ENCODE measurements around the gene OBP2A.
"Not testable (repeated sequence)": the region's sequence is repeated elsewhere in the genome, so short reads cannot be mapped to it uniquely, and the experiment has no call there.

OBP2A gene

DNA sequence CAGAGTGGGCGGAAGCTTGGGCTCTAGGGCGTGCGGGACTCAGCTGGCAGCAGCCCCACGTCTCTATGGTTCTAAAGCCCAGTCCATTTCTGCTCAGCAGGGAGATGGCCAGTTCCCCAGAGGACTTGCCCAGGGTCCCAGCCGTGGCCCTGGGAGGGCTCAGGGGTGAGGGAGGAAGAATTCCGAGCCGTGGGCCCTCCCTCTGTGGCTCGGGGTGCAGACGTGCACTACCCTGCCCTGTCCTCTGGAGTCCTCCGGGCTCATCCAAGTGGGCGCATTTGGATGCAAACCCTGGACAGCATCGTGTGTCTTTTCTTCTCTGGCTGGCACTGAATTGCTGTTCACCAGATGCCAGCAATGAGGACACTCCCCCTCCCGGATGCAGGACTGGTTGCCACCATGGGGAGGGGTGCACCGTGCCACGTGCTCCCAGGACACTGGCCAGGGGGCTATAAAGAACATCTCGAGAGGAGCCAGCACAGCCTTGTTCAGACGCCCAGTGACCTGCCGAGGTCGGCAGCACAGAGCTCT is at the start of gene OBP2A:
Gene OBP2A, plus strand, starts transcription at position 481 of the 531 bp plus-strand sequence. CDS start 55 bp downstream, outside the sequence.
- DNase-seq (ENCODE audit: low spot score) = not testable (repeated sequence)

DNA sequence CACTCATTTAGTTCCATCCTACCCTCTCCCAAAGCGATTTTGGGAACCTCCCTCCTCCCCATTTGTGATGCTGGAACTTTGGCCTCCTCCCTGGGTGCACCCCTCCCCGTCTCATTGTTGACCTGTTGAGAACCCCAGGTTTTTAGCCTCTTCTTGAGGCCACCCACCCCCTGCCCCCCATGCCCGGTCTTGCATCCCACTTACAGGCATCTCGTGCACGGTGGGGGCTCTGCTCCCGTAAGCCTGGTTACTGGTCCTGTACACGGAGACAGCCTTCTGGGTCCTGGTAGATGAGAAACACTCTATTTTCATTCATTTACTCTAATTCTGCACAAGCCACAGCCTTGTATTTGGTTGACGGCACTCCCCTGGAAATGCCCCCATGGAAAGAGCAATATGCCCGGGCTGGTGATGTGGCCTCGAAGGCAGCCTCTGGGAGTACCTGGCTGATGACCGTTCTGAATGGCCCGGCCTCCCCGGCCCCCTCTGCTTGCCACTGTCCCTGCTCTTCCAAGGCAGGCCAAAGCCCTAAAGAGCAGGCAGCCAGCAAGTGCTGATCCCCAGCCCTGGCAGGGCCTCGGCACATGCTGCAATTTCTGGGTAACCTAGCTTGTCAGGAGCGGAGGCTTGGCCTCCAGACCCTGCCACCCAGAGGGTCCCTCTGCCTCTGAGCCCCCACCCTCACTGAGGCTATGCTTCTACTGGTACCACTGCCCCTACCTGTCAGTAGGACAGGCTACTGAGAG is 47.4 kb upstream of the OBP2A start:
- DNase-seq (ENCODE audit: low spot score) = no peak

- peak; percentile 87 for DNase-seq (ENCODE audit: low spot score)
Measured at GRCh38 chr9:135499326-135500070, 46.4 kb upstream of the OBP2A start.

- peak; percentile 42 for DNase-seq (ENCODE audit: low spot score)
Measured at GRCh38 chr9:135500071-135500524, 45.8 kb upstream of the OBP2A start.

DNA sequence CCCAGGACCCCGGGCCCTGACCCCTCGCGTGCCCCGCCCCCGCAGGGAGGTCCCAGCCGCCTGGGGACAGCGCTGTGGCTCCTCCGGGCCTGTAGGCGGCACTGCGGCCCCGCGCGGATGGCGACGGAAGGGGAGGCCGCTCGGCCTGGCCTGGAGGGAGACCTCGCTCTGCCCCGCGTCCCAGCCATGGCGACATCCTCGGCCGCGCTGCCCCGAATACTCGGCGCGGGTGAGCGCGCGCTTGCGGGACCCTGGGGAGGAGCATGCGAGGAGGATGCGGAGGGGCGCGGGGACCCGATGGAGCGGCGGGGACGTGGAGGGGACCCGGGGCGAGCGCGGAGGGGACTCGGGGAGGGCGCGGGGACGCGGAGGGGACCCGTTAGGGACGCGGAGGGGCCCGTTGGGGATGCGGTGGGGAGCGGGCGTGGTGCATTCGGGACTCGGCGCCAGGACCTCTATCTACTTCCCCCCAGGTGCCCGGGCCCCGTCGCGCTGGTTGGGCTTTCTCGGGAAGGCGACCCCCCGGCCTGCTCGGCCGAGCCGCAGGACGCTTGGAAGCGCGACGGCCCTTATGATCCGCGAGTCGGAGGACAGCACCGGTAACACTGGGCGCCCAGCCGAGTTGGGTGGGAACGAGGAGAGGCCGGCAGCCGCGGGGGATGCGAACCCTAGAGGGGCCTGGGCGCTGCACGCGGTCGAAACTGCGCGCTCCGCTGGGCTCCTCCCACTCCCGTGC is 45.2 kb upstream of the OBP2A start, which contains the start of gene MRPS2:
Gene MRPS2, plus strand, starts transcription at position 158 of the 736 bp plus-strand sequence. Its CDS starts 29 bp downstream, at position 187.
- DNase-seq (ENCODE audit: low spot score) = peak; percentile 80

DNA sequence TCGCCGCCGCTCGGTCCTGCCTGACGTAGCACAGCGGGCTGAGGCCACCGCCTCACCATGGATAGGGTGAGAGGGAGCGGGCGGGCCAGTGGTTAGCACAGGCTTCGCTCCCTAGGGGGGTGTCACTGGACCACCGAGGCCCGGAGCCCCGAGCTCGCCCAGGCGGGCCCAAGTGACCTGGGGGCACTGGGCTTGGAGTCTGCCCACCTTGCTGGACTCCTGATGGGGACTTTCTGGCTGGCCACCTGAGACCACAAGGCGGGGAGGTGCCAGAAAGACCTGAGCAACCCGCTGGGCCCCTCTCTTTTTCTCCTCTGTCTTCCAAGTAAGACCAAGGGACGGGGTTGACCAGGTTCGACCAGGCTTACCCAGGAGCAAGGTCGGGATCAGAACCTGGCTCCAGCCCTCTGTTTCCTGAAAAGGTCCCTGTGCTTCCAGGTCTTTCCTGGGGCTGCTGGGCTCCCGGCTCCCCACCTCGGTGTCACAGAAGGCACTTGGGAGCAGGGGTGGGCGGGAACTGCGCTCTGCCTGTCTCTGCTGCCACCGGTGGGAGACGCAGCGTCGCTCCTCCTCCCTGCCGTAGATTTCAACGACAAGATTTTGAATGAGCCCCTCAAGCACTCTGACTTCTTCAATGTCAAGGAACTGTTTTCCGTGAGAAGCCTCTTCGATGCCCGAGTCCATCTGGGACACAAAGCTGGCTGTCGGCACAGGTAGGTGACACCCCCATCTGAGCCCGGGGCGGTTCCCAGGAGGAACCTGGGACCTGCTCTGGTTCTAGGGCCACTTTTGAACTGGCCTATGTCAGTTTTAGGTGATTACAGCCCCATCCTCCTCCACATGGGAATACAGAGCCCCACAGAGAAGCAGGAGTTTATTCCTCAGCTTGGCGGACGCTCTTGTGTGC is 44.4 kb upstream of the OBP2A start:
- no peak for DNase-seq (ENCODE audit: low spot score)

GRCh38 chr9:135502168-135502872 is 43.6 kb upstream of the OBP2A start:
- DNase-seq (ENCODE audit: low spot score) = no peak

- no peak for DNase-seq (ENCODE audit: low spot score)
Measured at GRCh38 chr9:135502873-135503321, 43.0 kb upstream of the OBP2A start.

GRCh38 chr9:135503371-135504261 is 42.3 kb upstream of the OBP2A start:
- no peak for DNase-seq (ENCODE audit: low spot score)

DNA sequence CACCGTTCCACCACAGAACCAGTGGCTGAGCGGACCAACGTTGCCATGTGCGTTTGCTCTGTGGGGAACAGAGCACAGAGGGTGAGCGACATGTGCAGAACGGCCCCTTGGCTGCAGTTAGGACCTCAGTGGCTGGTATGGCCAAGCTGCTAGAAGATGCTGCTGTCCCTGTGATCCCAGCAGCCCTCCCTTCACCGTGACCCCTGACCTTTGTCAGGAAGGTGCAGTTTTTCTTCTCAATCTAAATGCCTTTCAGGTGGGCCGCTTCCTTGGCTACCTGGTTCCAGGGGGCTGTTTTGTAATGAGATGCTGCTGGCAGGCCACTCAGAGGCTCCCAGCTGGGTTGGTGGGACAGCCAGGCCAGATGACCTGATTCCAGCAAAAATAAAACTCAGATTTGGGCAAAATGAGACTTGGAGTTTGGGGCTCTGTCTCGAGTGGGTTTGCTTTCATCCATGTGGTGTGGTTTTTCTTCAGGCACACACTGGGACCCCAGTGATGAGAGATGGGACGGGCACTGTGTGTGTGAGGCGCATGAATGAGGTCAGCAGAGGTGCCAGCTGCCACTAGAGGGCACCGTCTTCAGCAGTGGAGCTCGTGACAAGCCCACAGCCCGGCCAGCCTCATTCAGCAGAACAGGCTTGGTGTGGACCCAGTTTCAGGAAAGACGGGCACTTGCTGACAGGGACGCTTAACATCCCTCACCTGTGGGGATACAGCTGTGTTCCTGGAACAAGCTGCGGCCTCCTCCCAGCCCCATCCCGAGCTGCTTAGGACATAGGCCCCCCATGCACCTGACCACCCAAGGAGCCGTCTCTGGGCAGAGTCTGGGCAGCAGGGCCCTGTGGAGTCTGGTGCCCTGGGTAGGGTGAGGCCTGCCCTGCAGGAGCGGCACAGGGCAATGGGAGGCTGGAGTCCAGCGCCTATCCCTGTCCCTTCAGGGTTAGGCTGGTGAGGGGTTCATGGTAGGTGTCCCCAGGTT is 41.4 kb upstream of the OBP2A start:
- peak; percentile 59 for DNase-seq (ENCODE audit: low spot score)

DNA sequence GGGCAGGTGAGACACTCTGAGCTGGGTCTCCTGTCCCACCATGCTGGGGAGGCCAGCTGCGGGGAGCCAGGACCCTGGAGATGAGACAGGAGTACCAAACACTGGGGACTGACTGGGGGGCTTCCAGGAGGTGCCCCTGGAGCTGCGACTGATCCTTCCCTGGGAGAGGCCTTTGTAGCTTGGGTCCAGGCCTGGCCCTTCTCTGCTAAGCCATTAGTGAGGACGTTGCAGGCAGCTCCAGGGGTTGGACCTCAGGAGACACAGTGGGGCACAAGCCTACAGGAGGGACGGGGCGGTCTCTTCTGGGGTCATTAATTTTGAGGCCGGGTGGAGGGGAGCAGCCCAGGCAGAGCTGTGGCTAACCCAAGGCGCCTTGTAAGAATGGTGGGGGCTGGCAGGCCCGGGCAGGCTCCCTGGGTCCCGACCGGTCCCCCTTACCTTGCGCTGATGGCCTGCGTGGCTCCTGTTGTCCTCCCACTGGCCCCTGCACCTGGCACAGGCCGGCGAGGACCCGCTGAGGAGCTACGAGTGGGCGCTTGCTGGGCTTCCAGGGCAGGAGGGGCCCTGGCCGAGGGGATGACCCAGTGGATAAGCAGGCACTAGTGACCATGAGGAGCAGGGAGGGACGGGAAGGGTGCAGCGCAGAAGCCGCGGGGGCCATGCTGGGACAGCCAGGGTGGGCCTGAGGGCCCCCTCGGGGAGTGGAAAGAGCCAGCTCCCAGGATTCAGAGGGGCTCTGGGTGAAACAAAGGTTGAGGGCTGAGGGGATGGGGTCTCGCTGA is 40.3 kb upstream of the OBP2A start:
- DNase-seq (ENCODE audit: low spot score) = no peak

- DNase-seq (ENCODE audit: low spot score) = no peak
Measured at GRCh38 chr9:135506327-135507103, 39.4 kb upstream of the OBP2A start.

DNA sequence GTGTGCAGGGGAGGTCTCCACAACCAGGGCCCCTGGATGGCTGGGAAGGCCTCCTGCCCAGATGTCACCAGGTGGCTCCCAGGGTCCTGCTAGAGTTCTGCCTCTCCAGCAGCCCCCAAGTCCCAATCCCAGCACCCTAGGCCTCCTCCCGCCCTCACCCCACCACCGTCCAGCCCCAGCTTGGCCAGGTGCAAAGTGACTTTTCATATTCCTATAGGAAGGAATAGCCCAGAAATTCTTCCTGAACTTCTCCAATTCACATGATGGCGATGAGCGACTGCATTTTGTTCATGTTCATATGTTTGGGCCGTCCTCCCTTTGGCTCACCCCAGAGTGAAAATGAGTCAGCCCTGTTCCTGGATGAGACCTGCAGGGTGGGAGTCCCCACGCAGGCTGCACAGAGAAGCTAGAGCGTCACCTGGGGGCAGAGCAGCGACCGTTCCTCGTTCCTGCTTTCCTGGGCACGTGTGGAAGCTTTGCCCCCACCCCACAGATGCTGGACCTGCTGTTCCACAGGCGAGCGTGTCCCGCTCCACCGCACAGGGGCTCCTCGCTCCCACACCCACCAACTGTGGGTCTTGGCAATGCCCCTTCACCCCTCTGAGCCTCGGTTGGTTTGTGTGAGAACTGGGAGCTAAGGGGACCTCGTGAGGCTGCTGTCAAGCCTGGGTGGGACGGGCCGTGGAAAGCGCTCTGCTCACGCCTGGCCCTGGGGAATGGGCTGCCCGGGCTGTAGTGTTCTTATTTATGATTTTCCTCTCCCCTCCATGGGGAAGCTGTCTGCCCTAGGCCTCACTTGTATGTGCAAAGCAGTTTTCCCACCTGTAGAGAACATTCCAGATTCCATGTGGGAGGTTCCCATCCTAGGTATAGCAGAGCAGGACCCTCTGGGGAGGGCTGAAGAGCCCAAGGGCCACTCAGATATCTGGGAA is 38.6 kb upstream of the OBP2A start:
- DNase-seq (ENCODE audit: low spot score) = no peak

DNA sequence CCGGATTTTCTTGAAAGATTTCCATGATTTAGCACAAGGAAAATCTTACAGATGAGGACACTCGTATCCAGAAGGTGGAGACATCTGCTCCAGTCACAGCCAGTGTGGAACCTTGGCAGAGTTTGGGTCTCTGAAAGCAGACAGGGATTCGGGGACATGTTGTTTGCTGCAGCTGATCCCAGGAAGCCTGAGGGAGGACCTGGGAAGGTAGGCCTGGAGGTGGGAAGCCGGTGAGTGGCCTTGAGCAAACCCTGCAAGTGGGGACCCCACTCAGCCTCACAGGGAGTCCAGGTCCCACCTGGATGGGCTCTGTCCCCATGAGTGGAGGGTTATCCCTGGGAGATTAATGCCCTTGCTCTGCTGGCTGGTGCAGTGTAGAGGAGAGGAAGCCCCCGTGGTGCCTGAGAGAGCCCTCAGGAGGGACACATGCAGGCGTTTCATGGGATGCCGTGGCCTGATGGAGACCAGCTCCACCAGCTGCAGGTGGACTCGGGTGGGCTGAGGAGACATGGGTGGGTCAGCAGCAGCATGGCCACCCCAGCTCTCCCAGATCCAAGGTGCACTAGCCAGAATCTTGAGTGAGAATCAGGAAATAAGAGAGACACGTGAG is 37.6 kb upstream of the OBP2A start:
- no peak for DNase-seq (ENCODE audit: low spot score)

- DNase-seq (ENCODE audit: low spot score) = no peak
Measured at GRCh38 chr9:135509458-135509857, 36.5 kb upstream of the OBP2A start.

Measured in pons (tissue), 1 donor.